Stimulated activated CD4-positive, alpha-beta T cell treated with anti-CD3 and anti-CD28 coated beads, Interleukin-15, amount 100 ng/mL, for 1 hour (primary cell): ENCODE data around the gene DBN1.

Experiments used
- DNase-seq, 2 donors: peaks; one replicate each; pipeline ENCODE4 v3.0.0-alpha.2; 2020; ENCODE audit warnings: low read depth in 1 of 2, low spot score in 1 of 2

The DBN1 gene

DNA sequence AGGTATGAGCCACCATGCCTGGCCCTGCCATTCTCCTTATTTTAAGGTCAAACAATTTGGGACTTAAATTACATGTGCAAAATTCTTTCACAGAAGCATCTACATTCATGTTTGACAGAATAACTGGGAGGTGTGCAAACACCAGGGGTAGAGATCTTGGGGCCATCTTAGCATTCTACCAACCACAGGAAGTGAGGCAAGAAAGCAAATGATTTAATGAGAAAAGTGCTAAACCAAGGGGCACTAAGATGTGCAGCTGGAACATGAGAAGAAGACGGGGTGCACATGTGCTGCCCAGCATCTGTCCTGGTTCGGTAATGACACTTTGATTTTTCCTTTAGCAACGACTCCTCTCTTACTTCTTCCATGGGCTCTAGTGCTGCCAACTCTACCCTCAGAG lies 62.9 kb downstream of the DBN1 start:
- no peak for DNase-seq

DNA sequence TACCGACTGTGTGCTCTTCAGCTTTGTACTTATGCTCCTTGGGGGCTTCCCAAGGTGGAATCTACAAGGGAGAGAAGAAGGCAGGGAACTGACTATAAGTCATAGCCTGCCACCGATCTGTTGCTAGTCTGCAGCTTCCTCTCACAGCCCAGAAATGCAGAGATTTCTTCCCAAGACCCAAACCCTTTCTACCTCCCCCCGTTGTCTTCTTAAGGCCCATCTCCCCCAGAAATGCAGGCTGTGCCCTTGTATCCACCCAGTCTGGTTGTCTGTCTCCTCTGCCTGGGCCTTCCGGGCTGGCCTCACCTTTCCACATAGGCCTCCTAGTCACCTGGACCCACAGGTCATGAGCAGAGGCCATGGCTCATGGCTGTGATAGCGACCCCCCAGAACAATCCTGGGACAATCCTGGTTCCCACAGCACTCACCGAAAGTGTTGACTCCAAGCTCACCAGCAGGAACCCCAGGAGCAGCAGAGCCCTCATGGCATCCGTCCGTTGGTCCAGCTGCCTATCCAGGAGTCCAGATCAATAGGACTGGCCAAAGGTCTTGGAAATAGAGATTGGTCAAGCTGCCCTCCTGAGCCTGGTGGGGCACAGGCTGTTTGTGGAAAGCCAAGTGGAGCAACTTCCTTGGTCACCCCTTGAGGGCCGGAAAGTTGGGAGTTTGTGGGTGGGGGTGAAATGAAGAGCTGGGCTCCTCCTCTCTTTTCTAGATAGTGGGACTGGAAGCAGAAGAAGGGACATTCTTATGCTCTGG lies 64.2 kb downstream of the DBN1 start, which contains the start of gene F12:
Gene F12 (minus strand): TSS at position 522 of the 759 bp plus-strand sequence. CDS start 37 bp downstream, at position 485.
- DNase-seq = no peak
